HG02885 (cell line): Measurements from ENCODE around the gene ABHD12B.

Source experiments
- ATAC-seq: cut with Tn5 transposase; IDR thresholded peaks from one replicate; pipeline ENCODE4 v1.9.1; 2021; ENCODE audit warnings: mild to moderate bottlenecking; ENCODE audit not compliant: unreplicated experiment, poor library complexity

The ABHD12B gene, protein sequence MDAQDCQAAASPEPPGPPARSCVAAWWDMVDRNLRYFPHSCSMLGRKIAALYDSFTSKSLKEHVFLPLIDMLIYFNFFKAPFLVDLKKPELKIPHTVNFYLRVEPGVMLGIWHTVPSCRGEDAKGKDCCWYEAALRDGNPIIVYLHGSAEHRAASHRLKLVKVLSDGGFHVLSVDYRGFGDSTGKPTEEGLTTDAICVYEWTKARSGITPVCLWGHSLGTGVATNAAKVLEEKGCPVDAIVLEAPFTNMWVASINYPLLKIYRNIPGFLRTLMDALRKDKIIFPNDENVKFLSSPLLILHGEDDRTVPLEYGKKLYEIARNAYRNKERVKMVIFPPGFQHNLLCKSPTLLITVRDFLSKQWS

DNA sequence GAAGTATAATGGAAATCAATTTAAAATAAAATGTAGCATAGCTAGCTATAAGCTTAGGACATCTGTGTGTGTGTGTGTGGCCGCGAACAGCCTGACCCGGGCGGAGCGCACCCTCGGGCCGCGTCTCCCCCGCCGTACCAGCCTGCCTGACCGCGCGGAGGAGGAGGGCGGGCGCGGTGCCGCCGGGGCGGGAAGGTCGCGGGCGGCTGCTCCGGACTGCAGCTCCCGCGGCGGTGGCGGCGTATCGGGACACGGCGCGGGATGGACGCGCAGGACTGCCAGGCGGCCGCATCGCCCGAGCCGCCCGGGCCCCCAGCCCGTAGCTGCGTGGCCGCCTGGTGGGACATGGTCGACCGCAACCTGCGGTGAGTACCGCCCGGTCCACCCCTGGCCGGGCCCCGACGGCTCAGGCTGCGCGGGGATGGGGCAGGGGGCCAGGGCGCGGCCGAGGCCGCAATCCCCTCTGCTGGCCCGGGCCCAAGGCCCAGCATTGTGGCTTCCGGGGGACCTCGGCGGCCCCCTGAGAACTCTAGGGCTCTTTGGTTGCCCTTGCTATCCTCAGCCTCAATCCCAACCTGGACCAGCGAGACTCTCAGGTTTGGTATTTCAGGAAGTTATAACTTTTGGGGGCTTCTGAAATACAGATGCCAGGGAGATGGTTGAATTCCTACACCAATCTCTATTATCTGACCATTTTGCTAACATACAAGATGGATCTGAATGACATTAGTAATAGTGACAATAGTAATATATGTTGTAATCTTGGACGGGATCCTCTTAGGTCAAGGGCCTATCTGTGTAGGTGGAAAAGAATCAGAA lies at the start of gene ABHD12B:
TSS of gene ABHD12B (plus strand) at position 140 of the 819 bp plus-strand sequence. CDS start at position 262, 122 bp downstream.
- no peak for ATAC-seq

DNA sequence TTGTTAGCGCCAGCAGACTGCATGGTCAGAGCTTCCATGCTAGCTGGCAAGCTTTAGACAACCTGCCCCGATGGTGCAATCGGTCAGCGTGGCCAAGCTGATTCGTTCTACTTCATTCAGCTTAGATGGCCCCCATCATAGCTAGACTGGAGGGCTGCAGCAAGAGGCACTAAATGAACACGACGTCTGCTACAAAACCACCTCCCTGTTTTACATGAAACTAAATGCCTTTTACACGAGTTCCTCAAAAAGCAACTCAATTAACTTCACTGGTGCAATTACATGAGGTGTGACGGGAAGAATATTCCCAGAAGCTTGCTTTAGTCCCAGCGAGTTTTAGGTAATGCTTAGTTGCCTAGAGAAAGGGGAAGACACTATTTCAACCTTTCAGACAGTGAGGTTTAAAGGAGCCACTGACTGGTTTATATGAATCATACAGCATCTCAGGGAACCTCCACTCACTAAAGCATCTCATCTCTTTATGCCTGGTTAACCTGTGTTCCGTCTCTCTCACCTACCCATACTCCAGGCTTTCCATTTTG lies 49.3 kb upstream of the ABHD12B start:
- peak; percentile 40 for ATAC-seq

DNA sequence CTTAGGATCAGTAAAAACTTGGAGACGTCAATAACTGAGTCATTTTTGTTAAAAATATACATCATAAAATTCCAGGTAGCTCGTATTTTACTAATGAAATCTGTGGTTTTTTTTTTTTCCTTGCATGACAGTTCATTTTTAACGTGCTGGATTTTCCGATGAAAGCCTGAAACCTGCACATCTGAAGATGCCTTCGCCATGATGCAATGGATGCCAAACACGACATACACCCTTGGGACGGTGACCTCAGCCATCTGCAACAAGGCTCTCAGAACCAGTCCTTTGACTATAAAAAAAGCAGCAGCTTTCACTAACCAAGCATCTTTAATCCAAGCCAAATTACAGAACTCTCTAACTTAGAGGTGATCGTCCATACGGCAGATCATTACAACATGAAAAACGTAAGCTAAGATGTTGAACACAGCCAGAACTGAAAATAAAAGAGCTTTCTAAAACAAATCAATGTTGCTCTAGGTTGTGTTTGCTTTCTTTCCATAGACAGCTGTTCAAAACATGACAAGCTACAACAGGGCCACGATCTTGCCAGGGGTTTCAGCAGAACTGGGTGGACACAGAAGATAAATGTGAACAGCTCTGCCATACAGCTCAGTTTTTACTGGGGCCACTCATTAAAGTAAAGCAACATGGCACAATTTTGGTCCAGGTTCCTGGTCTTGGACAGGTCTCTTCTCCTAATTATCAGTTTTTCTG lies 48.6 kb upstream of the ABHD12B start:
- peak; percentile 21 for ATAC-seq

DNA sequence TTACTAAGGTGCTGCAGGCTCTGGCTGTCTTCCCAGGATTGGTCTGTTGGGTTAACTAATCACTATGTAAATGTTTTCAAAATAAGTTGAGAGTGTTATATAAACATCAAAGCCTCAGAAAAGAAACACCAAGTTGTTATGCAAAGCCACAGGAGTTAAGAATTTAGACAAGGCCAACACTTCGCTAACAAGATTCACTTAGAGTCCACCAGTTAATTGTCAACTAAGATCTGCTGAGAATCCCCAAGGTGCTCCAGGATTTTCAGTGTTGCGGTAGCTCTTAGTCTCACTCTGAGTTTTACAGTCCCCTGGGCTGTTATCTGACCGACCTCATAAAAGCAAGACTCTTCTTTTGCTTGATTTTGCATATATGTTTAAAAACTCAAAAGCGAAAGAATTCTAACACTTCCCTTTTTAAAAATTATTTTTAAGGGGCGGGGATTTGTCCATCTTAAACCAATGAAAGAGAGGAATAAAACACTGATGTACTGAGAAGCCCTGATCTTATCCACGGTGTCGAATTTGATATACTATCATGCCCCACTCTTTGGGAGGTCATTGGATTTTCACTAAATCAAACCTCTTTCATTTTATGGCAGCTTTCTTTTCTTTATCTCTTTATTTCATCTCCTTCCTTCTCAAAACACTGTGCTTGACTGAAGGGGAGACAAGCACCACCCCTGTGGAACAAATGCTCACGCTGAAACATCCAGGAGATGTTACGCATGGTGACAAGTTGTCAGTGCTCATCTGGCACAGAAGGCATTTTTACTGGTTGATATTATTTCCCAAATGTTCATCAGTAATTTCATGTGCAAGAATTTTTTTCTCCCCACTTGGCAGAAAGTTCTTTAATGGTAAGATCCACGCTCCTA lies 47.9 kb upstream of the ABHD12B start:
- ATAC-seq = peak; percentile 56

DNA sequence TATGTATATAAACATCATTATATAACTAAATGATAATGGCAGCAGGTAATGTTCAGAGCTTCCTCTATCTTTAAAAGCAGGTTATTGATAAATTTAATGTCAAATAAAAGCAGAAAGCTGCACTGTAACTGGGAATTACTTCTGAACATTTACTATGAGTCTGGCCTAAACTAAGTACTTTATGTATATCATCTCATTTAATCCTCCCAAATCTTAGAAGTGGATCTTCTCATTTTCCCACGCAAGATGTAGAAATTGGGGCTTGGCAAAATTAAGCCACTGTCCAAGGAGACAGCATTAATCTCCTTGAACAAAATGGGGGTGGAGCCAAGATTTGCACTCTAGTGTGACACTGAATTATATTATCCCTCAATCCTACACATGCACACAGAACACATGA lies 46.5 kb upstream of the ABHD12B start:
- ATAC-seq = no peak

DNA sequence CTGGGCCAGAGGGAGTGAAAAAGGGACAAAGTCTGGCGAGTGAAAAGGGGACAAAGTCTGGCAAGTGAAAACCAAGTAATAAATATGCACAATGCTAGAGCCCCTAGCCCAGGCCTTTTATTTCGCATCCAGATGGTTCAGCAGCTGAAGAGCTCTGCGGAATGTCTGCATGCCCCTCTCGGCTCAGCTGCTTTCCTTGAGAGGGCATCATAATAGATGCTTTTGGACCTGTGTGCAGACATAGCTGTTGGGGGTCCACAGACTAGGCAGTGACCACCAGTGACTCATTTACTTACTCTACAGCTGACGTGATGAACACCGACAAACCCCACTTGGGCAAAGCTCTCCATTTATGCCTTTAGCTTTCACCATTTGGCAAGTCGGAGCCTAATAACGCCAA lies 45.2 kb upstream of the ABHD12B start:
- ATAC-seq = no peak

DNA sequence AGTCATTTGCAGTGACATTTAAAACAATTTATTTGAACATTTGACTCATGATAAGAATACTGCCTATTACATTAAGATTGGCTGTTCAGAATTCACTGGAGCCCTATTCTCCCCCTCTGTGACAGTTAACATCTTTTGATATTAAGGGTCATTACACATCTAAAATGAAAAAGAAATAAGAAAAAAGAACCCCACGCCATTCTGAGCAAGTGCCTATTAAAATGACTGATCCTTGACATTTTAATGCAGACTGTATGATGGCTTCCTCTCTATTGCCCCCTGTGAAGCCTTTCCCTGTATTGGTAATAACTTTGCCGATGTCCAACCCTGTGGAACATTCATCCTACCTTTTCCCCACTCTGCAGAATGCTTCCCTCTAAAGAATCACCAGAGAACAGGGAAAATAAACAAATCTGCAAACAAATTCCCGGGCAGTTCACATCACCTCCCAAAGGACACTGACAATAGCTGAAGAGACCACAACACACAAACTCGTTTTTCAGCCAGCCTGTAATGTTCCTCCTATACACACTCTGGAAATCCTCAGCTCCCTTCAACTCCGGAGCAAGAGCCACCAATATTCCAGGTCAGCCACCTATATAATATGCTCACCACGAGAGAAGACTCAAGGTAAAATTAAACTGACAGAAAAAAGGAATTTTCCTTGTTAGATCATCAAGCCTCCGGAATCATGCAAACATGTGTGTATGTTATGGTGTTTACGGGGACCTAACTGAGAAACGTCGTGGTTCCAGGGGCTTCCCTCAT lies 42.9 kb upstream of the ABHD12B start:
- ATAC-seq = no peak

DNA sequence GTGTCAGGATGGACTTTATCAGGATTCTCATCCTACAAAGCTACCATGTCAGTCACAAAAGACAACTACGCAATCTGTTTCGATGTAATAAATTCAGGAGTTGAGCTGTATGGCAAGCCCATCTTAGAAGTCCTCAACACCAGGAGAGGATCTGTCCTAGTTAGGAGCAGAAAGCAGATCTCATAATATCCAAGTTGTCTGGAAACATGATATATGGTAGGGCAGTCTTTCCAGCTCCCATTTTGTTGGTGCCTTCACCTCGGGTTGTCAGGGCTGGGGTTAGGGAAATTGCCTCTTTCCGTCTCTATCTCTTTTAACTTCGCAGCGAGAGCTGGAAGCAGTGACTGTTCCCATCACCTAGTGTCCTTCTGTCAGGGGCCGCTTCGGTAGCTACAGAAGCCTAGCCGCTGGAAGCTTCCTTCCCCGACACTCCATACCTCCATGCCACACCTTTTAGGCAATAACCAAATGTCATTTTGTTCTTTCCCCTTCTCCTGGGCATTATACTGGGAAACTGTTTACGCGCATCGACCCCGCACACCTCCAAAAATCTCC lies 42.3 kb upstream of the ABHD12B start:
- no peak for ATAC-seq

DNA sequence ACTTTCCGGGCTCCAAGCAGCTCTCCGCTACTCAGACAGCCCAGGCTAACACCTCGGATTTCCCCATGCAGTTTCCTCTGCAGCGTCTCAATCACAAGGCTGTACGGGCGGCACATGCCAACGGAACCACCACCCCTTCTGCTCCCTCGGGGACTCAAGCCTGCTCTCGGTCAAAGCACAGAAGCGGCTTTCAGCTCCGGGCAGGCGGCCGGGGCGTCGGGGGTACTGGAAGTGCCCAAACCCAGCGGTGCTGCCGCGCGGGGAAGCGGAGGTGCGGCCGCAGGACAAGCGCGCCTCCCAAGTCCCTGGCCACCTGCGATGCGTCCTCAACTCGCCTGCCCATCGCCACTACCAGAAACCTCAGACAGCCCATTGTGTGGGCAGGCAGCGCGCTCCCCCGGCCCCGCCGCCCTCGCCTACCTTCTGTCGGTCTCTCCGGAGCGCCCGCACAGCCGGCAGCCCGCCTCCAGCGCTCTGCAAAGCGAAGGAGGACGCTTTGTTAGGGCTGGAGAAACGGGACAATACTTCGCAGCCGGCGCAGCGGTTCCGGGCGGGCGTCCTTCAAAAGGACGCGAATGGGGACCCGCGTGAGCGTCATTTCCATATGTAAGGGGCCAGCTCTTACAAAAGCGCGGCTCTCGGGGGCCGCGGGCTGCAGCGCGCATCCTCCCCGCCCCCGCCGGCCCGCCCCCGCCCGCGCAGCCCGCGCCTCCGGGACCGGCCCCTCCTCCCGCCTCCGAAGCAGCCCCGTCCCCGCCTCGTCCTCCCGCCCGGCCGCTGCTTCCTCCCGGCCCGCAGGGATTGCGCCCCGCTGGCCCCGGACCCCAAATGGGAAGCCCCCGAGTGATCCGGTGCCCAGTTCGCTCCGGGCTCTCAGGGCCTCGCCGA lies 41.6 kb upstream of the ABHD12B start:
- peak; percentile 51 for ATAC-seq

DNA sequence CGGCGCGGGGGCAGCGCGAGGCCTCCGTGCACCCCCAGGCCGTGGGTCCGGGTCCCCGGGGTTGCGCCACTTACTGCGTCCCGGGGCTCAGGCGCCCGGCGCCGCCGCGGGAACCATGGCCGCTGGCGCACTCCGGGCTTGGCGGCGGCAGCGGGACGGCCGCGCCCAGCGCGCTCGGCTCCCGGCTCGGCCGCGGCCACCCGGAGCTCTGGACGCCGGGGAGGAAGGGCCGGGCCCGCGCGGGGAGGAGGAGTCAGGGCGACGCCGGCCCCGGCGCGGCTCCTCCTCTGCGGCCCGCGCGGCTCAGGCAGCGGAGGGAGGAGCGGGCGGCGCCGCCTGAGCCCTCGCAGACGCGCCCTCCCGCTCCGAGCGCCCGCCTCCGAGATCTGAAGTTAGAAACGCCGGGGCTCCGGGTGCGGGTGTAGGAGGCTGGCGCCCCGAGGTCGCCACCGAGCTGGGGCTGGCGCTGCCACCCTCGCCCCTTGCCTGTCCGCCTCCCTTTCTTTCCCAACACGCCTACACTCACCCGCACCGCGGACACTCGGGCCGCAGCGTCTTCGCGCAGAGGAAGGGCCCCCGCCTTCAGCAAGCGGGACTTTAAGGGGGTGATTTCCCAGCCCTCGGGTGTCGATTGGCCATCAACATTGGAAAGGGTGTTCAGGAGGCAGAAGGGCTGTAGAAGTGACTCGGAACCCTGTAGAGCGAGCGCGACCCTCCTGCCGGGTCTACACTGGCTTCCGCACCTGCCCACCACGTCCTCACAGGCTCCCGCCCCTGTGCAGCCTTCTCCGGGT lies 40.7 kb upstream of the ABHD12B start, which contains the start of gene NIN:
TSS of gene NIN (minus strand) at position 231 of the 794 bp plus-strand sequence. CDS start 9,106 bp downstream, outside the sequence.
- ATAC-seq = peak; percentile 82

DNA sequence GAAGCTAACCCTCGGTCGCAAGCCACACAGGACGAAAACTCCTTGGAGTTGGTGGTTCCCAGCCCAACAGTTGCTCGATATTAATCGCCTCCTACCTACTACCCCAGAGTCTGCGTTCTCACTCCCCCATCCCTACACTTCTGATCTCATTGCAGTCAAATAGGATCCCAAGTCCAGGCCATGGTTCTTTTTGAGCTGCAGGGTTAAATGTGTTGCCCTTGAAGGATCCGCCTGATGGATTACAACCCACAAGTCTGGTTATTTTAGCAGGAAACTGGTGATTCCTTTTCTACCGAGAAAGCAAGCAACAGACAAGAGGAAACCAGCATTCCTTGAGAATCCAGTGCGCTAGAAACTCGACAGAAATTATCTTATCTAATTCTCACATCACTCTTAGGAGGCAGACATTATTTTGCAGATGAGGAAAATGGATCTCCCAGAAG lies 40.1 kb upstream of the ABHD12B start:
- ATAC-seq = no peak

DNA sequence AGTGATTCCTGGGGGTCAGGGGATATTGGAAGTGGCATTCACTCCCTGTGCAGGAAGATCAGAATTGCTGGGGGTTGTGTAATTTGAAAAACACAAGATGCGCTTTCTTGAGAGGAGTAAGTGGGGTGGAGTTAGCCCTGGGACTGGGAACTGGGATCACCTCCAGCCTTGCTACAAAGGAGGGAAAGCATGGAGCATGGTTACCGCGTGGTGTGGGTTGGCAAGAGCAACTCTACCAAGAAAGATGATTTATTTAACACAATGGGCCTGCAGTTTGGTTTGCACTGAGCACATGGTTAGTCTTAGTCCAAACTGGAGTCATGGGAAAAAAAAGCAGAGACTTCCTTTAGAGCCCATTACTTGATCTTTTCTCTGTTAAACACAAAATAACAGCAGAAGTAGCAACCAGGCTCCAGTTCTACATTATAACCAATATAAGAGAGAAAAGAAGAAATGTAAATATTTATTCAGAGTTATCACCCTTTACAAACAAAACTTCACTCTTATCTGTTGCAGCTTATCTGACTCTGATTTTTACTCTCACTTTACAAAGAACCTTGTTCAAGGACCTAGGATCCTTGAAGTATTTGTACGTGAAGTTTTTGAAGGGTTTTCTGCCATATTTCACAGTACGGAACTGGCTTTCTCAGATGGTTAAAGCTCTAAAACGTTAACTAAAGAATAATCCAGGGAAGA lies 38.8 kb upstream of the ABHD12B start:
- no peak for ATAC-seq

DNA sequence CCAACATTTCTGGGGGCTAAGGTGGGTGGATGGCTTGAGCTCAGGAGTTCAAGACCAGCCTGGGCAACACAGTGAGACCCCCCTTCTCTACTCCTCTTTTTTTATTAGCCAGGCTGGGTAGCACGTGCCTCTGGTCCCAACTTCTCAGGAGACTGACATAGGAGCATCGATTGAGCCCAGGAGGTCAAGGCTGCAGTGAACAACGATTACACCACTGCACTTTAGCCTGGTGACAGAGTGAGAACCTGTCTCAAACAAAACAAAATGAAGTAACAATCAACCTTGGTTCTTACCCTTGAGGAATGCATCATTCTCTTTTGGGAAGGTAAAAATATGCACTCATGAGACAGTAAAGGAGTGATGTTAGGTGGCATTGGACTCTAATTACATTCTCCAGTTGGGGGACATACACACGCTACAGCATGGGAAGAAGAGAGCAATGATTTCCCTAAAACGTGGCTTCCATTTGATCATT lies 37.0 kb upstream of the ABHD12B start:
- no peak for ATAC-seq

DNA sequence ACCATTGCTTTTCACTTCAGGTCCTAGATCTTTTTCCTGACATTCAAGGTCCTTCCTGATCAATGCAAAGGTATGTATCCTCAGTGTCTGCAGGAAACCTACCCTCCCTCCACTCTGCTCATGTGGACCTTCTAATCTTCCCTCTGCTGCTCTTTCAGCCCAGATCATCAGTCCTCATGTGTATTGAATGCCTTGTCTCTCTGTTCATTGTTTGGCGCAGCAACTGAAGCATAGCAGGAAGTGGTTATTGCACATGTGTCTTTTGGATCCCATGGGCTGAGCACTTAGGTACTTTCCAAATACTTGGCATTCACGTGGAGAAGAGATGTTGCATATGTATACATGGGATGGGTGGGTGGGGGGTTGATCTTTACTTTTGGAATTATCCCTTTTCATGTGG lies 36.6 kb upstream of the ABHD12B start:
- ATAC-seq = no peak

DNA sequence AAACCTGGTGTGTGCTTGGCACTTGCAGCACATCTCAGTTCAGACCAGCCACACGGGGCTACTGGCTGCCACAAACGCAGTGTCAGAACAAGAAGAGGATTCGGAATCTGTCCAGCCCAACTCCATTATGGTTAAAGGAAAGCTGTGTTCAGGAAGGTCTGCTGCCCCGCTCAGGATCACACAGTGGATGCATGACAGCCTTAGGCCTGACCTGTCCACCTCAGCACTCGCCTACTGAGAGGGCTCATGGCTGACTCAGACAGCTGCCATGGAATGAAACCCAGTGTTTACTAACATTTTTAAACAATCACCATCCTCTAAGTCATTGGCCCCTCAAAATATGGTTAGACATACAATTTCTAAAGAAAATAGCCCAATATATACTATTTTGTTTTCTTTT lies 35.3 kb upstream of the ABHD12B start:
- ATAC-seq = no peak

DNA sequence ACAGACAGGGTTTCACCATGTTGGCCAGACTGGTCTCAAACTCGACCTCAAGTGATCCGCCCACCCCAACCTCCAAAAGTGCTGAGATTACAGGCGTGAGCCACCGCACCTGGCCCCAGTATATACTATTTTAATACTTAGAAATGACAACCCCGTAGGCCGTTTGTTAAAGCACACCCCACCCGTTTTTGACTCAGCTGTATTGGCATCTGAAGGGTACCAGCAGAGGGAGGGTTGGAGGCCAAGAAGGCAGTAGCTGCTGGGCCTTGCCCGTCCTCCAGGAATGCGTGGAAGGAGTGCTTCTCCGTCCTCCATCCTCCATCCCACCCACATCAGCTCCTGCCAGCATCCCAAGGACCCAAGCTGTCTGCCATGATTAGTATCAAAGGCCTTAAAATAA lies 34.6 kb upstream of the ABHD12B start:
- no peak for ATAC-seq
